H4 (cell line): ENCODE results near the gene MYH10. TPM values are rescaled to one million over a fixed set of nuclear protein-coding genes. Genes with fewer than 3 reads are reported as not detected.

Experiments
- DNase-seq: peaks from one replicate; pipeline ENCODE4 v3.0.0-alpha.2; 2015; ENCODE audit warnings: low spot score
- total RNA-seq: library from RNA; depleted of rRNA; stranded (reverse); fragments of >200 nt; shearing (Covaris generic); gene quantifications from 2 replicates; pipeline ENCODE4 v1.2.3, GENCODE V29; 2014

The MYH10 gene
- total RNA-seq, 1 experiment from 2014 or later = 21.1 TPM

DNA sequence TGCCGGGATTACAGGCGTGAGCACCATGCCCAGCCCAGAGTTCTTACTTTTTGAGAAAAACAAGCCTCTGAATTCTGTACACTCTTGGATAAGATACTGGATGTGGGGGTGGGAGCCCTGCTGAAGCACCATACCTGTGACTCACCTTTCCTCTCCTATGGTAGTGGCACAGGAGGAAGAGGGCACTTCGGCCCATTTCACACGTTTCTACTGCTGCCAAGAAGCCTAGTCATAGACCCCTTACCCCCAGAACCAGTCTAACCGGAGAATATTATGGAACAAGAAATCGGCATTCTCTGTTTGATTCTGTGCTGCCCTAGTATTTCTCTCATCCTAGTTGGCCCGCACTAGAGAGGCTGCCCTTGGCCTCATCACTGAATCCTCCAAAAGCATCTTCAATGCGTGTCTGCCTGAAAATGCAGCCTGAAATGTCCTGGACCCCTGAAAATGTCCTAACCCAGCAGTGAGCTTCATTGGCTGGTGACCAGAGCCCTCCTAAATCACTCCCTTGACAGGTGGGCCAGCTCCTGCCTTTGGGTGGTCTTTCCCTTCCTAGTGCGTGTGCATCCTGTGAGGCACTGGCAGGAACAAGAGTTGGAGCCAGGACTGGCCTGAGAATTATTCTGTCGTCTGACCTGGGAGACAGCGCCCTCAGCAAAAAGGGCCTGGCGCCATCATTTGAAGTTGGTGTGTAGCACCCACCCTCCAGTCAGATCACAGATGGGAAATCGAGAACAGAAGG is 156.9 kb downstream of the MYH10 start:
- no peak for DNase-seq

DNA sequence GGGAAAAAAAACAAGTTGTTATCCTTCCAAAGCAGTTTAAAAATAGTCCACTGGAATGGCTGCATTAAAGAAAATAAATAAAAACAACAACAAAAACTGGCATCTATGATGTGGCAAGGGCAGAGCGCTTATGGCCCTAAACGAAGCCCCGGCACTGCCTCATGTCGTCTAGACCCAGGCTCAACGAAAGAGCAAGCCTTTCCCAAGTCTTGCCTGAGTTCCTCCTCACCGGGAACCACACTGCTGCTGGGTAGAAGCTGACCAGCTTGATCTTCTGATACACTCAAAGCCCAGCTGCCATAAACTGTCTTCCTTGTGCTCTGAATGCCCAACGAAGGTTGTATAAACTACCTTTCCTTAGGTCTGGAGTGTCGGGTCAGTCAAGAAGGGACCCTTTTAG is 157.9 kb downstream of the MYH10 start:
- DNase-seq = no peak

DNA sequence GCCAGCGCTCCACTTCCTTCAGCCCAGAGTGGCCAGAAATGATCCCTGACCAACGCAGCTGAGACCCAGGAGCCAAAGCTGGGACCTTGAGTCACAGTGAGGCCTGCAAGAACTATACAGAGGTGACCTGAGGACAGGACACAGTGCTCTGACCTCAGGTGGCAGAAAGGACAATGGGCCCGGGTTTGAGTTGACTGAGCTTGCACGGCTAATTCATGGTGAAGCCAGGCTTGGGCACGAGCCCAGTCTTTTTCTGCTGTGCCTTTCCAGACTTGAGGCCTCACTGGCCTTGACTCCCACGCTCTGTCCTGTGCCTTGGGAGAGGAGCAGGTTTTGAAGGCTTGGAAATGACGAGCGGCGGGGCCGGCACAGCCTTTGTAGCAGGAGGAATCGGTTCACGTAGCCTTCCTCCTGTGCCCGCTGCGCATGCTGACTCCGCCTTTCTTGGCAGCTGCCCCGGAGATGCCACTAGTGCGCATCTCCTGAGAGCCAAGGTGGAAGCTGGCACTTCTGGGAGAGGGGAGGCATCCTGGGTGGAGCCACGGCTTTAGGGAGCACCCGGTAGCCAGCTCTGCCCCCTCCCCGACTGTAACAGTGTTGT is 160.0 kb downstream of the MYH10 start:
- no peak for DNase-seq

DNA sequence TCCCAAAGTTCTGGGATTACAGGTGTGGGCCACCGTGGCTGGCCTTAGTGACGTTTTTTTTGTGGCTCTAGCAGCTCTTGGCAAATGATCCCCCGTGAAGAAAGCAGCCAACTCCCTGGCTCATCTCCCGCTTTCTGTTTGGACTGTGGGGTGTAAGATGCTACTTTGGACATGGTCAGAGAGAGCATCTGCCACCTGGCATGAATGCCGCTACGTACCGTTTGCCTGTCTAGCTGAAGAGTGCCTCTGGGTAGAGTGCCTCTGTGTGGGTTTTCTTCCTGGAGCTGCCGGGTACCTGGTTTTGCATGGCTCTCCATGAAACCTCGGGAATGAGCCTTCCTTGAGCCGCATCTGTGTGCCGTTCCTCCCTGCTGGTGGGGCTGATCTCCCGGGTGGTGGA is 160.6 kb downstream of the MYH10 start:
- no peak for DNase-seq

DNA sequence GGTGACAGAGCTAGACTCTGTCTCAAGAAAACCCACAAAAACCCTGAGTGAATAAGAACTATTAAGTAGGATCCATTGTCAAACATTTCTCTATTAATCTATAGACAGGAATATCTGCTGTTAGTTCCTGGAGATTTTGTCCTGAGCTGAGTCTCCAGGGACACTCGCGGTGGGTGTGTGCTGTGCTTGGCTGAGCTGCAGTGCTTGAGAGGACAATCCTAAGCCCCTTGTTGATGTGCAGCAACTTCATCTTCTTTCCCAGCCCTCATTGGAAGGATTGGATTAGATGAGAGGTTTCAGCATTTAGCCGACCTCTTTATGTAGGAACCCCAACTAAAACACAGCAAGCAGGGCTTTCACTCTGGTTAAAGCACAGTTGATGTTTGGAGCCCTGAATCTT is 161.5 kb downstream of the MYH10 start:
- DNase-seq = no peak

DNA sequence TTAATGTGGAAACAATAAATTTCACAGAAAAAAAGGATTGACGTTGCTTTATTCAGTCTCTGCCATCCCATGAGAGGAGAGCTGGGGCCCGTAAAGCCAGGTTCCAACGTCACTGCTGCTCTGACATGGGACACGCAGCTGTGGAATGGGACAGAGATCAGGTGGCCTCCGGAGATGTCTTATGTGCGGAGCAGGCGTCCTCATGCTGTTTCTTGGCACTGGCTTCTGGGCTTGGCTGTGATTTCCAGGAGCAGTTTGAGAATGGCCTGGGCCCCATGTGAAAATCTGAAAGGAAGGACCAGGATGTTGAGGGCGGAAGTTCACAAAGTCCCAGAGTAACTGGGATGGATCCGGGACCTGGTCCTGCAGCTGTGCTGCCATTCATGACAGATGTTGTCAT is 162.4 kb downstream of the MYH10 start:
- no peak for DNase-seq

DNA sequence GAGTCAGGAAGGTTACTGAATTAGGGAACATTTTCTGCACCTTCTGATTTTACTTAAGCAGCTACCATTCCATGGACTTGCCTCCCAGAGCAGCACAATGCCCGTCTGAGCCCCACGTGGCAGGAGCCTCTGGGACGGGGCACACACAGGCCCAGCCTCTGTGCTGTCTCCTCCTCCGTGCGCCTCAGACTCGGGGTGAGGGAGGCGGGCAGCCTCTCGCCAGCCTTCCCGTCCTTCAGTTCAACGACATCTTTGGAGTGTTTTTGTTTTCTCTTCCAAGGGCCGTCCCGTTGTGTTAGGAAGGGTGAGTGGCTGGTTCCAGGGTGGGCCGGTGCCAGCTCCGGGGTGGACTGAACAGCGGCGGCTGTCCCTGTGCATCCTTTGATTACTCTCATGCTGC is 163.0 kb downstream of the MYH10 start:
- no peak for DNase-seq

DNA sequence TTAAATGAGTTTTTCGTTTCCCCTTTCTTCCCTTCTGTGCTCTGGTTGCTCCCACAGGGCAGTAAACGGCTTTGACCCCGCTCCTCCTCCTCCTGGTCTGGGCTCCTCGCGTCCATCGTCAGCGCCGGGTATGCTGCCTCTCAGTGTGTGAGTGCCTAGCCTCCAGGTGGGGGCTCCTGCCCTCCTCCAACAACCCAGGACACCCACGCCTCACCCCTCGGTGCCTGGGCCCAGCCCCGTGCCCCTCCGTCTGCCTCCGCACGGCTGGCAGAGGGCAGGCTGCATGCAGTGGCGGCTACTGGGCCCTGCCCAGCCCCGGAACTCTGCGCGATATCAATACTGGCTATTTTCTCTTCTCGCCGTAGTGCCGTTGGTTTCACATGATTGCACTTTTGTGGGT is 163.7 kb downstream of the MYH10 start:
- DNase-seq = no peak

DNA sequence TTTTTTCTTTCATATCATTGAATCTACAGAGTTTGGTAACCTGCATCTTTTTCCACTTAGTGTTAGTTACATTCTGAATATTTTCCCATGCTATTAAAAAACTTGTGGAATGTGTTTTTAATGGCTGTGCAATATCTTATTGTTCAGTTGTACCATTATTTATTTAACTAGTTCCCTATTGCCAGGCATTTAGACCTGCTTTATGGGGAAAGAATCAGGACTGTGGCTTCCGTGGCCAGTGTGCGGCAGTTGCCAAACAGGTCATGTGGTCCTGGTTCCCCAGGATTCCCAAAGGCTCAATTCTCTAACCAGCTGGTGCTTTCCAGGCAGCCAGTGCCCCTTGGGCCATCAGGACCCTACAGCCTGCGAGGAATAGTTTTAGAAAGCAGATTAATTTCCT is 164.1 kb downstream of the MYH10 start:
- DNase-seq = no peak

DNA sequence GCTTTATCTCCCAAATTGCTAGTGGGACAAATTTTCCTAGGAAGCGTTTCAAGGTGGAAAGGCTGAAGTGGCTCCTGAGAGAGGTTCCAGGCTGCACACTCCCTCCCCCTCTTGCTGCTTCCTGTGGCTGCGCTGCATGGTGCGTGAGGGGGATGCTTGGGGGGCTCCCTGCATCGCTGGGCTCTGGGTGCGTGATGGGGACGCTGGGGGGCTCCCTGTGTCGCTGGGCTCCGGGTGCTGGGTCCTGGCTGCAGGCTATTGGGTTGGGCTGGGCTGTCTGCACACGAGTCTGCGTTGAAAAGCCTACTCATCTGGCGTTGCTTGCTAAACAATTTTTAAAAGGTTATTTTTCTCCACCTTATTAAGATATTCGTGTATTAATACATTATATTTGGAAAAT is 164.8 kb downstream of the MYH10 start:
- DNase-seq = no peak

DNA sequence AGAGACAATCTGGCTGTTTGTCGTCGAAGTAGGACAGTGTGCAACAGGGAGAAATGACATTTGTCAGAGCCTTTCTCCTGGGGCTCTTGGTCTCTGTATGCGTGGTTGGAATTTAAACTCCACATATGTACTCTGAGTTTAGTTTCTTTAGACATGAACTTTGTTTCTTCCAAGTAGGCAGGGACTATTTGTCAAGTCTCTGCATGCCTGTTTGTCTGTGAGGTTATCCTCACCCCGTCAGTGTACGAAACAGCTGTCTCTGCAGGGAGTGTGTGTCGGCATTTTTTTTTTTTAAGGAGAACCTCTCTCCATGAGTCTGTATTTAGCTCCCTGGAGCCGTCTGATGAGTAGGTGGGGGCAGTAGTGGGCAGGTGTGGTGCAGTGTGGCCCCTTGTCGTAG is 165.2 kb downstream of the MYH10 start:
- no peak for DNase-seq

DNA sequence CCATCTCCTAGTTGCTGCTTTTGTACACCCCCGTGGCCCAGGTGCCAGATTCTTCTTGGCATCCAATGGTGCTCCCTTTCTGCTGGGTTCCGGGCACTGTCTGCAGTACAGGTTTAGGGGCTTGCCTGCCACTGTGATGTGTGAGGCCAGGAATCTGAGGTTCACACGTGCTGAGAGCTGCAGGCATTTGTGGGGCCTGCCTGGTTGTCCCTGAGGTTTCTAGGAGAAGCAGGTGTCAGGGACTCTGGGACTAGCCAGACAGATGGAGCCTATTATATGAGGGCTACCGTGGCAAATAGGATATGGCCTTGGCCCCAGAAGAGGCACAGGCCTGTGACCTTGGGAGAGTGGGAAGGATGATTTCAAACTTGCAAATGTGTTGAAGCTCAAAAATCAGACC is 165.6 kb downstream of the MYH10 start:
- DNase-seq = no peak

DNA sequence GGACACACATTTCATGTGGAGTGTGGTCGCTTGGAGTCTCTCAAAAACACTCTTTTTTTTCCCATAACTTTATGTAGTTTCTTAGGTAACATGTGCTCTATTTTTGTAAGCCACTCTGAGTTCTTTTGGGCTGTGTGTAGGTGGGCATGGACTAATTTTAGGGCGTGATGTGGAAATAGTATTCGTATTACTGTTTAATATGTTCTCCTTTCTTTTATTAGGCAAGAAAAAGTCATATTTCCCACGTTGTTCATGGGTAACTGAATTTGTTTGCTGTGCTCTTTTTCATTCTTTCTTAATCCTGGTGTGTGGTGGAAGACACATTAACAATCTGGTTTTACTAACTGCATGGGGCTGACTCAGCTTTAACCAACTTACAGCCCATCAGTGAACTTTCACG is 167.4 kb downstream of the MYH10 start:
- no peak for DNase-seq

DNA sequence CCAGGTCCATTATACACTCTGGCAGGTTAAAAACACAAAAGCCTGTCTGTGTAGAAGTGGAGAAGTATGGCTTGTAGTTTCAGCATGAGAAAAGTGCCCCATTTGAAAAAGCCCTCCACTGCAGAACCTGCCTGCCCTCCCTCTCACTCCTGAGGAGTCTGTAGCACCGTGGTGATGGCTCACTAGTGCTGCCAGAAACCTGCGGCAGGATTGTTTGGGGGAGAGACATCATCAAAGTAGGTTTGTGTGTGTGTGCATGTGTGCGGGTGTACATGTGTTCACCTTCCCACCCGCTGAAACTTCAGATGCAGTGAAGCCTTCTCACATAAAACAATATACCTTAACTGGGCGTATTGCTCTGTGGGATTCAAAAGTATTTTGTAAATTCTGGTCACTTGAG is 168.0 kb downstream of the MYH10 start:
- no peak for DNase-seq

DNA sequence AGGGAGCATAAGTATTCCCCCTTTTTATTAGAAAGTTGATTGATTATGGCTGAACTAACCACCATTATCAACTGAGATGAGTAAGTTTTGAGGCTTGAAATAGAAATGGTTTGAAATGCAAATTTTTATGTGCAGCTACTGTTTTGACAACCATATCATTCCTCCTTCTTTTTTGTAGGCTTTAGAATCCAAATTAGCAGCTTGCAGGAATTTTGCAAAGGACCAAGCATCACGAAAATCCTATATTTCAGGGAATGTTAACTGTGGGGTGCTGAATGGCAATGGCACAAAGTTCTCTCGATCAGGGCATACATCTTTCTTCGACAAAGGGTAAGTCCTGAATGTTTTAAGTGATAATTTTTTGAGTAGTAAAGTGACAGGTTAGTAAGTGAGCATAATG is 170.7 kb downstream of the MYH10 start:
- DNase-seq = no peak

DNA sequence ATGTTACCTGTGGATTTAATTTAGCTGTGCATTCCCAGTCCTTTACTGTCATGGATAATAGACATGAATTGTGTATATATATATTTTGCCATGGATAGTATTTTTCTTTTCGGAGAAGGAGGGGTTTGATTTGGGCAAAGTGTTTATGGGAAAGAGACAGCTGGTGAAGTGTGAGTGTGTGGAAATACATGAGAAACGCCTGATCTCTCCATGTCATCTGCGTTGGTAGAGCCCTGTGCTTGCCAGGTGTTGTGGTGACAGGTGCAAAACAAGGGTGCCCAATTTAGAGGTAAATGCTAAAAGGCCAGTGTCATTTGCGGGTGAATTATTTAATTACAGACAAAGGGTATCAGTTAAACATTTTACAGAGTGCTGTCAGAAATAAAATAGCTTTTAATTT is 171.4 kb downstream of the MYH10 start:
- no peak for DNase-seq

DNA sequence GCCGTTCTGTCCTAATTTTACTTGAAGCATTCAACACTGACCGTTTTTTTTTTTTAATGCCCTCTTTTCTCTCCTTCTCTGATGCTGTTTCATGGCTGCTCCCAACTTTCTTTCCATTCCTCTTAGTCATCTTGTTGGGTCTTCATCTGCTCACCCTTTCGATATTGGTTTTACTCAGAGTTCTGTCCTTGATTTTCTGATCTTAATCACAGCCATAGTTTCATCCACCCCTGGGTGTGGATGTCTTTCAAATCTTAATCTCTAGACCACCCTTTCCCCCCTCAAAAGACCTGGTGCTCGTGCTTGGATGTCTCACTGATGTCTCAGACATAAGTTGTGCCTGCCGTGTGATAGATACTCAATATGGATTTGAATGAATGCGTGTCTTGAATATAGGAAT is 172.4 kb downstream of the MYH10 start:
- no peak for DNase-seq

DNA sequence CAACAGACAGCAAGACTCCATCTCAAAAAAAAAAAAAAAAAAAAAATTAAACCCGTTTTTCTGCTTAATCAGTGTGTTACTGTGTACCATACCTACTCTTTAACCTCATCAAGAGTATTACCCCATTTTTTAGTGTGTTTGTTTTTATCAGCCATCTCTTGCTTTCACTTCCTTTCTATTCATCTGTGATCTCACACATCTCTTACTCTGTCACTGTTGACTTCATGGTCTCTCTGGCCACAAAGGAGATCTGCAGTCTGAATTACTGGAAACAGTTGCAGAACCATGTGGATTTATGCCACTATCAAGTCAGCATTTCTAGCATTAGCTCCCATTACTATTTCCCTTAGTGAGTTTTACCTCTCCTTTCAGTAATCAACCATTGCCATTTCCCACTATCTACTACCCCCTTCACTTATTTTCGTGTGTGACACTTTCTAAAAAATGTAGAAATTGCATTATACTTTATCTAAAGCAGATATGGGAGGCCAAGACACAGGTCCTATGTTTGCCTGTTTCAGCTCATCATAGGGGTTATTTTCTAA is 174.8 kb downstream of the MYH10 start:
- DNase-seq = no peak

DNA sequence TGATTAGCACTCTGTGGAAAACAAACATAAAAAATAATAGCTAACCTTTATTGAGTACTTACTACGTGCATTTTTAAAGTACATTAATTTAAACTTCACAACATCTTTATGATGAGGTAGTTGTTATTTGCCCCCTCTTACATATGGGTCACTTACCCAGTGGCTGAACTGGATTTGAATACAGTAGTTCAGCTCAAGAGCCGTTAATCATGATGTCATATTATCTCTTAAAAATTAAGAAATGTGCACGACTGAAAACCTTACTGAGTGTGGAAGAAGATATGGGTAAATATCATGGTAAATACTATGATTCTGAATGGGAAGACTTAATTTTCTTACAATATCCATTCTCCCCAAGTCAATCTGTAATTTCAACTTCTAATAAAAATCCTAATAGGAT is 177.2 kb downstream of the MYH10 start:
- DNase-seq = no peak

DNA sequence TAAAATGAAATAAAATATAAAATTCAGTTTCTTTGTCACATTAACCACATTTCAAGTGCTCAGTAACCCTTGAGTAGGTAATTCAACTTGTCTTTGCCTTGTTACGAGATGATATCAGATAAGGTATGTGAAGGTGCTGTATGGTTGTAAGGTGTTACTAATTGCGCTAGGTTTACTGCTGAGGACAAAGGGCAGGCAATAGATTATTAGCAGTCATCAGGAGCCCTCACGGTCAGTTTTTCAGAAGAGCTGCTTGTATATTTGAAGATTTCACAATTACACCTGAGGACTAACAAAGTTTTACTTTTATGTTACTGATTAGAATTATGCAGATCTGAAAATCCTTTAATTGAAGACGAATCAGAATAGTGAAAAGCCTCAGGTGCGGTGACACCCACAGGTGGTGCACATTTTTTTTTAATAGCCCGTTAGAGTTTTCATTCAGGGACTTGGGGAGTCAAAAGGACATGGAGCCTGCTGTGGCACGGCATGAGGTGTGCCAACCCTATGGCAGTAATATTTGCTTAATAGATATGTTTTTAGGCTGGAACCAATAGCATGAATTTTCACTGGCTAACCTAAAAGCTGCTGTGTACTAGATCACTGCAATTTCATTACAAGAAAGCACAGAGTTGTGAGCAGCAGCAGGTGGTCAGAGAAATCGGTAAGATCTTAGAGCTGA is 178.5 kb downstream of the MYH10 start:
- DNase-seq = no peak

DNA sequence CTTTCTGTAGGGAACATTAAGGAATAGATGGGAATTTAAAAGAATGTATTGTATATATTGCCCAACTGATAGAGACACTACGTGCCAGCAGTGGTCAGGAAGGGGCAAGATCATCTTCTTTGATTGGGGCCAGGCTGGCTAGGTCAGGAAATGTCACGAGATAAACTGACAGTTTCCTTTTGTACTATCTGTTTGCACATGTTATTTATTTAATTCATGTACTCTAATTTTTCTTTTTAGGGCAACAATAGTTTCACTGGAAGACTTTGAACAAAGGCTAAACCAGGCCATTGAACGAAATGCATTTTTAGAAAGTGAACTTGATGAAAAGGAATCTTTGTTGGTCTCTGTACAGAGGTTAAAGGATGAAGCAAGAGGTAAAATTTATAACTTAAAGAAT is 182.2 kb downstream of the MYH10 start:
- DNase-seq = no peak

DNA sequence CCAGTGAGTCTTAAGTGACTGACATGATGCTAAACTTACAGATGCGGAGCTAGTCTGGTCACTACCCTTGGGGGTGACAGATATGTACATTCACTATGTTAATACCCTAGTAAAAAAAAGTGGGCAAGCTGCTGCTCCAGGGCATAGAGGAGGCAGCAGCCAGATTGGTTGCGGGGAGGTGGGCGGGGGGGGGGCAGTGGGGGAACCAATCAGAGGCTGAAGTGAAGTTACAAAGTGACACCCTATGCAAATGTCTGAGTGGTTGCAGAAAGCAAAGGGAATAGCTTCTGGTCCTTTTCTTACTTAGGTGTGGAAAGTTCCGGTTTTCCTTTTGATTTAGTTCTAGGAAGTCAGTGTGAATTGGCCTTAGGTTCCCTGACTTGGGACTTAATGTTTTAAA is 182.7 kb downstream of the MYH10 start:
- no peak for DNase-seq

DNA sequence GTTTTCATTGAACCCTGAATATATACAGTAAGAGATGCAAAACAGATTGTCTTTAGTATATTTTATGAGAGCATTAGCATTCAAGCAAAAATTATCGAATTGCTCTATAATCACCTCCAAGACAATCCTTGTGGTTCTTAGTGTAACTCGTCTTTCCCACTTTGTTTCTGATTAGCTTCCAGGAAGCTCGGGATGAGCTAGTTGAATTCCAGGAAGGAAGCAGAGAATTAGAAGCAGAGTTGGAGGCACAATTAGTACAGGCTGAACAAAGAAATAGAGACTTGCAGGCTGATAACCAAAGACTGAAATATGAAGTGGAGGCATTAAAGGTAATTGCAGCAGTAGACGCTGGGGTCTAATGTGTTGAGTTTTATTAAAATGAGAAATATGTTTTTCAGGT is 185.0 kb downstream of the MYH10 start:
- no peak for DNase-seq
